HepG2 (cell line): Measurements from ENCODE around the gene PJA2. TPM values are rescaled to one million over a fixed set of nuclear protein-coding genes. Genes with fewer than 3 reads are reported as not detected.

ENCODE experiments used
- ATAC-seq: fragments of 200-7000 bp; cut with Tn5 transposase; 3 replicates; pipeline ENCODE4 v1.9.1; 2020; ENCODE audit warnings: mild to moderate bottlenecking, moderate library complexity
- BruUV-seq: library from RNA; stranded (reverse); fragments of 400-500 nt; replicated peaks from 2 replicates; lab custom pipeline; 2021; lab: Mats Ljungman, UMichigan
- CTCF ChIA-PET: fragments of 300-600 bp; formaldehyde crosslinking; extraction: SDS; loops from one replicate; lab custom pipeline; 2021; ENCODE audit warnings: low total read pairs, inconsistent platforms, low intra/inter-chr PET ratio; lab: Yijun Ruan, JAX
- POLR2A ChIA-PET: fragments of 350-600 bp; sonication (Branson Sonifier 250); formaldehyde crosslinking; loops from one replicate; lab custom pipeline; 2020; ENCODE audit warnings: antibody characterized with exemption, inconsistent platforms; lab: Yijun Ruan, JAX
- DNase-seq: peaks from one replicate; pipeline ENCODE4 v3.0.0-alpha.2; 2015; ENCODE audit warnings: low spot score
- FAIRE-seq: peaks from 3 replicates; lab custom pipeline; 2011; peaks lifted over from hg19 to GRCh38; lab: Jason Lieb, UNC
- H2AFZ ChIP-seq: one replicate; pipeline ENCODE4 v1.6.1; 2011; ENCODE audit warnings: low read length, inconsistent platforms
- H3K27ac ChIP-seq: fragments of 300-600 bp; 3 replicates; pipeline ENCODE4 v1.8.0; 2011; ENCODE audit warnings: mixed run types, mild to moderate bottlenecking, mixed read lengths, low read length, inconsistent platforms; ENCODE audit not compliant: insufficient read depth; ENCODE audit errors: extremely low read length
- H3K27me3 ChIP-seq, 2 experiments: fragments of 200-600 bp in 1 of 2; 2 replicates in 1 of 2; 3 replicates in 1 of 2; pipeline versions ENCODE4 v1.6.0 to v1.8.0; 2011; ENCODE audit warnings: low read length in 2 of 2, mild to moderate bottlenecking in 2 of 2, moderate library complexity in 2 of 2, inconsistent platforms in 1 of 2; ENCODE audit not compliant: insufficient read depth in 2 of 2, control insufficient read depth in 1 of 2
- H3K36me3 ChIP-seq, 2 experiments: fragments of 200-600 bp in 1 of 2; replicated peaks in 1 of 2; 2 replicates in 1 of 2; 3 replicates in 1 of 2; pipeline versions ENCODE4 v1.5.1 to v1.8.0; 2011; ENCODE audit warnings: low read length in 2 of 2, inconsistent platforms in 1 of 2; ENCODE audit not compliant: insufficient read depth in 2 of 2, control insufficient read depth in 1 of 2
- H3K4me1 ChIP-seq: 2 replicates; pipeline ENCODE4 v1.5.1; 2012; ENCODE audit warnings: low read length, inconsistent platforms; ENCODE audit not compliant: insufficient read depth
- H3K4me2 ChIP-seq: 2 replicates; pipeline ENCODE4 v1.6.0; 2011; ENCODE audit warnings: low read depth, low read length, inconsistent platforms
- H3K4me3 ChIP-seq, 3 experiments: fragments of 200-600 bp in 1 of 3; sonication (generic), shearing (Covaris generic) in 1 of 3; replicated peaks in 1 of 3; 2 replicates each; pipeline ENCODE4 v1.5.1; 2011 to 2016; ENCODE audit warnings: low read length in 3 of 3, inconsistent platforms in 2 of 3, low read depth in 2 of 3, mild to moderate bottlenecking in 2 of 3, control low read depth in 1 of 3, mixed read lengths in 1 of 3; ENCODE audit not compliant: insufficient read depth in 1 of 3
- H3K79me2 ChIP-seq: one replicate; pipeline ENCODE4 v1.6.1; 2011; ENCODE audit warnings: low read length, inconsistent platforms; ENCODE audit not compliant: insufficient read depth
- H3K9ac ChIP-seq: 2 replicates; pipeline ENCODE4 v1.6.0; 2011; ENCODE audit warnings: mild to moderate bottlenecking, low read depth, low read length, inconsistent platforms; ENCODE audit not compliant: insufficient read depth
- H3K9me3 ChIP-seq: 2 replicates; pipeline ENCODE4 v1.5.1; 2012; ENCODE audit warnings: mild to moderate bottlenecking, low read length
- H4K20me1 ChIP-seq: 2 replicates; pipeline ENCODE4 v1.6.0; 2011; ENCODE audit warnings: inconsistent platforms, mild to moderate bottlenecking, low read length, moderate library complexity; ENCODE audit not compliant: insufficient read depth
- EP300 ChIP-seq, 3 experiments: sonication (generic) in 1 of 3; formaldehyde crosslinking in 1 of 3; IDR thresholded peaks; 2 replicates each; pipeline versions ENCODE4 v1.5.1 to v1.6.1; 2011 to 2020; ENCODE audit warnings: low read depth in 2 of 3, low read length in 2 of 3, borderline replicate concordance in 1 of 3, improper control_type of control experiment in 1 of 3, mild to moderate bottlenecking in 1 of 3, missing genetic modification reagents in 1 of 3, moderate library complexity in 1 of 3
- KLF16 ChIP-seq, 2 experiments: sonication (generic) in 1 of 2; formaldehyde crosslinking in 1 of 2; IDR thresholded peaks; 2 replicates each; pipeline versions ENCODE4 v1.6.1 to v1.8.0; 2016 to 2023; ENCODE audit warnings: missing genetic modification reagents in 2 of 2, missing compliant biosample characterization in 1 of 2
- SUZ12 ChIP-seq: fragments of 150-350 bp; IDR thresholded peaks from 2 replicates; pipeline ENCODE4 v1.6.1; 2014; ENCODE audit warnings: low read depth, low read length
- ZNF124 ChIP-seq: sonication (generic); formaldehyde crosslinking; IDR thresholded peaks from 2 replicates; pipeline ENCODE4 v1.4.0; 2020; ENCODE audit warnings: missing genetic modification reagents
- ZNF263 ChIP-seq: sonication (generic); formaldehyde crosslinking; IDR thresholded peaks from 2 replicates; pipeline ENCODE4 v1.4.0; 2020; ENCODE audit warnings: missing genetic modification reagents
- ZNF430 ChIP-seq: sonication (generic); formaldehyde crosslinking; IDR thresholded peaks from 2 replicates; pipeline ENCODE4 v1.9.0; 2021; ENCODE audit warnings: mild to moderate bottlenecking, missing genetic modification reagents
- ZNF577 ChIP-seq: sonication (generic); formaldehyde crosslinking; IDR thresholded peaks from 2 replicates; pipeline ENCODE4 v1.4.0; 2020; ENCODE audit warnings: mild to moderate bottlenecking, low read depth, missing genetic modification reagents, borderline replicate concordance
- ZNF772 ChIP-seq: sonication (generic); formaldehyde crosslinking; IDR thresholded peaks from 2 replicates; pipeline ENCODE4 v1.5.0; 2020; ENCODE audit warnings: mild to moderate bottlenecking, missing genetic modification reagents
- ZNF839 ChIP-seq: sonication (generic); formaldehyde crosslinking; IDR thresholded peaks from 2 replicates; pipeline ENCODE4 v1.4.0; 2020; ENCODE audit warnings: missing genetic modification reagents, mild to moderate bottlenecking, borderline replicate concordance
- WGBS: methylation state at CpG from one replicate; pipeline ENCODE4 v1.1.6; 2017; ENCODE audit warnings: low lambda C conversion rate; 5-methylcytosine and 5-hydroxymethylcytosine counted together
- in situ Hi-C: cut with HindIII; loops from 2 replicates; pipeline ENCODE4 v1.10.0; 2017; ENCODE audit warnings: low pct_unique_long_range_greater_than_20kb; ENCODE audit not compliant: extremely low pct_ligation_motif_present
- intact Hi-C: fragments of 100-400 bp; cut with micrococcal nuclease; formaldehyde crosslinking; loops from one replicate; pipeline ENCODE4 v1.10.0; 2022; ENCODE audit not compliant: unreplicated experiment
- polyA plus RNA-seq, 8 experiments: library from polyadenylated mRNA; depleted of rRNA in 3 of 8; stranded (reverse) in 7 of 8; unstranded in 1 of 8; fragments of >200 nt; fragmentation: Illumina TruSeq in 4 of 8; extraction: Trizol in 4 of 8; gene quantifications; 2 replicates each; pipeline versions ENCODE4 v1.2.1 to v1.2.3, GENCODE V29; 2011 to 2016; ENCODE audit warnings: low read depth in 4 of 8, missing spikeins in 1 of 8, mixed read lengths in 1 of 8; ENCODE audit not compliant: insufficient read depth in 1 of 8
- total RNA-seq, 5 experiments: library from RNA; depleted of rRNA; stranded (reverse); fragments of >200 nt; fragmentation: Illumina TruSeq; extraction: Trizol; gene quantifications; 2 replicates each; pipeline ENCODE4 v1.2.3, GENCODE V29; 2016; ENCODE audit warnings: low read depth in 1 of 5

PJA2 gene
- total and polyA plus RNA-seq, 2 of the 13 experiments (the other 11 are each of a cell fraction or from before 2014, with no cell fraction given) = 39.4 to 41.4 TPM

DNA sequence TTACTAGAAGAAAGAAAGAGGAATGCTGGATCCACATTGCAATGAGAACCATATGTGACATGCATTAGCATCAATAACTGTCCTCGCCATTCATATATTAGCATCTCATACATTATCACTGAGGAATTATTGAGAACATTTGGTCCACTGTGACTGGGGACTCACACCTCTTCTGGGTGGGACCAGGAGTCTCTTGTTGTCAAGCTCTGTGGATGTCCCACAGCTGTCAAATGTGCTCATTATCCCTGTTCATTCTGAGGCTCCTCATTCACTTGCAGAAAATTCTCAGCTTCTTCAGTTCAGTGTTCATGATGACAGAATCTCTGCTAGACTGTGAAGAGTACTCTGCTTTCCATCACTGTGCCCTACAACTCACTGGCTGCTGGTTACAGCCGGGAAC, 109.4 kb downstream of the PJA2 start:
- H3K4me2 ChIP-seq = no peak overlapping the region
- BruUV-seq = no TSS peak
- H3K9ac ChIP-seq = no peak overlapping the region
- no peak for TF ChIP-seq KLF16 (CRISPR knock-in tag; IDR thresholded peaks at IDR 0.05)
- TF ChIP-seq SUZ12 = no peak
- no peak for TF ChIP-seq ZNF124 (CRISPR knock-in tag)
- no peak for TF ChIP-seq EP300 (IDR thresholded peaks at IDR 0.05; ENCODE audit: low read depth in 2 of 2, low read length in 2 of 2)
- TF ChIP-seq EP300 (CRISPR knock-in tag; IDR thresholded peaks at IDR 0.05; ENCODE audit: borderline replicate concordance) = no peak
- TF ChIP-seq ZNF839 = no peak
- TF ChIP-seq, all 625 proteins: peak for 0
- H2AFZ ChIP-seq = no peak overlapping the region
- no peaks in the 10 kb centered on the region for H3K4me1 ChIP-seq
- no peaks in the 10 kb centered on the region for H3K9me3 ChIP-seq
- H3K27me3 ChIP-seq = 0 out of 5 replicates have a peak, but pooled peaks cover 0 to 6% of the 10 kb centered on the region in 2 experiments
- intact Hi-C loops = no loop called here
- ATAC-seq (no peak), FAIRE-seq (no peak), DNase-seq (no peak)
- H3K4me3 ChIP-seq = no peak overlapping the region
- 3% methylated on average over 2 of the region's 2 CpGs for WGBS
- H3K79me2 ChIP-seq = no peaks in the 10 kb centered on the region
- CTCF ChIA-PET = no interaction called here
- POLR2A ChIA-PET = no interaction called here
- in situ Hi-C loops = no loop called here
- H4K20me1 ChIP-seq = no peaks in the 10 kb centered on the region
- H3K27ac ChIP-seq = no peak overlapping the region
- H3K36me3 ChIP-seq = no peaks in the 10 kb centered on the region

DNA sequence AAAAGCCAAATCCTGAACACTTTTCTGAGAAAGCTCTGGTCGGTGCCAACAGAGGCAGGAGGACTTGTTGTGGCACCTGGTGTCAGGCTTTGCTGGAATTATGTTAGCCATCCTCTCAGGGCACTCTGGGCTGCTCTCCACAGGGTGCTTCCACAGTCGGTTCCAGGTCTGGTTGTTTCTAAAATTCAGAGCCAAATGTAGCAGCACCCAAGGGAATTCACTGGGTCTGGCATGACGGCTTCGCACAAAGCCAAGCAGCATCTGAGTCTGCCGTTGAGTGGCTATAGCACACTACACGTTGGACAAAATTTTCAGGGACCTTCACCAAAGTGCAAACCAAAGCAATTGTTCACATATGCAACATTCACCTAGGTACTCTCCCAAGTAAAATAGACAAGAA, 110.2 kb downstream of the PJA2 start:
- TF ChIP-seq ZNF430 (CRISPR knock-in tag) = no peak
- TF ChIP-seq ZNF577 (CRISPR knock-in tag) = no peak
- TF ChIP-seq ZNF772 = no peak
- TF ChIP-seq ZNF263 (CRISPR knock-in tag) = no peak
- no peak overlapping the region for H3K4me3 ChIP-seq
- 0 out of 5 replicates have a peak, but pooled peaks cover 0 to 6% of the 10 kb centered on the region in 2 experiments for H3K27me3 ChIP-seq
- H3K4me1 ChIP-seq = no peaks in the 10 kb centered on the region
- FAIRE-seq (no peak), DNase-seq (no peak), ATAC-seq (no peak)
- POLR2A ChIA-PET = no interaction called here
- WGBS = 24% methylated on average over 5 of the region's 6 CpGs
- no peaks in the 10 kb centered on the region for H4K20me1 ChIP-seq
- no TSS peak for BruUV-seq
- H3K9ac ChIP-seq = no peak overlapping the region
- H3K4me2 ChIP-seq = no peak overlapping the region
- H3K36me3 ChIP-seq = no peaks in the 10 kb centered on the region
- in situ Hi-C loops = no loop called here
- H3K9me3 ChIP-seq = no peaks in the 10 kb centered on the region
- no peaks in the 10 kb centered on the region for H3K79me2 ChIP-seq
- intact Hi-C loops = no loop called here
- H2AFZ ChIP-seq = no peak overlapping the region
- H3K27ac ChIP-seq = no peak overlapping the region
- CTCF ChIA-PET = no interaction called here
